HepG2 (cell line): ENCODE measurements around the gene SLC24A4. TPM values are rescaled to one million over a fixed set of nuclear protein-coding genes. Genes with fewer than 3 reads are reported as not detected.

Experiments
- AFF4 ChIP-seq: sonication (generic); formaldehyde crosslinking; IDR thresholded peaks from 2 replicates; pipeline ENCODE4 v1.4.0; 2020; ENCODE audit warnings: missing genetic modification reagents
- GPN1 ChIP-seq: sonication (generic); formaldehyde crosslinking; IDR thresholded peaks from 2 replicates; pipeline ENCODE4 v1.5.1; 2020; ENCODE audit warnings: missing genetic modification reagents, borderline replicate concordance
- RERE ChIP-seq: IDR thresholded peaks from 2 replicates; pipeline ENCODE4 v1.6.1; 2016; ENCODE audit warnings: low read depth, missing genetic modification reagents, missing compliant biosample characterization
- SRY ChIP-seq: sonication (generic); formaldehyde crosslinking; IDR thresholded peaks from 2 replicates; pipeline ENCODE4 v1.8.0; 2022; ENCODE audit warnings: mild to moderate bottlenecking, missing genetic modification reagents
- STAG1 ChIP-seq: sonication (generic); formaldehyde crosslinking; IDR thresholded peaks from 2 replicates; pipeline ENCODE4 v1.4.0; 2020; ENCODE audit warnings: missing genetic modification reagents
- ZNF275 ChIP-seq: sonication (generic); formaldehyde crosslinking; IDR thresholded peaks from 2 replicates; pipeline ENCODE4 v1.8.0; 2022; ENCODE audit warnings: missing genetic modification reagents, mild to moderate bottlenecking, inconsistent platforms, borderline replicate concordance
- ZNF354B ChIP-seq: sonication (generic); formaldehyde crosslinking; IDR thresholded peaks from 2 replicates; pipeline ENCODE4 v1.8.0; 2022; ENCODE audit warnings: mild to moderate bottlenecking, missing genetic modification reagents
- ZNF513 ChIP-seq: sonication (generic); formaldehyde crosslinking; conservative IDR thresholded peaks from 2 replicates; pipeline ENCODE4 v1.5.0; 2020; ENCODE audit warnings: missing genetic modification reagents
- ZNF563 ChIP-seq: sonication (generic); formaldehyde crosslinking; IDR thresholded peaks from 2 replicates; pipeline ENCODE4 v1.8.0; 2022; ENCODE audit warnings: mild to moderate bottlenecking, moderate library complexity, missing genetic modification reagents
- ZUFSP ChIP-seq: sonication (generic); formaldehyde crosslinking; IDR thresholded peaks from 2 replicates; pipeline ENCODE4 v1.9.0; 2021; ENCODE audit warnings: missing genetic modification reagents, mild to moderate bottlenecking, borderline replicate concordance
- polyA plus RNA-seq, 8 experiments: library from polyadenylated mRNA; depleted of rRNA in 3 of 8; stranded (reverse) in 7 of 8; unstranded in 1 of 8; fragments of >200 nt; fragmentation: Illumina TruSeq in 4 of 8; extraction: Trizol in 4 of 8; gene quantifications; 2 replicates each; pipeline versions ENCODE4 v1.2.1 to v1.2.3, GENCODE V29; 2011 to 2016; ENCODE audit warnings: low read depth in 4 of 8, missing spikeins in 1 of 8, mixed read lengths in 1 of 8; ENCODE audit not compliant: insufficient read depth in 1 of 8
- total RNA-seq, 5 experiments: library from RNA; depleted of rRNA; stranded (reverse); fragments of >200 nt; fragmentation: Illumina TruSeq; extraction: Trizol; gene quantifications; 2 replicates each; pipeline ENCODE4 v1.2.3, GENCODE V29; 2016; ENCODE audit warnings: low read depth in 1 of 5

The SLC24A4 gene
- total and polyA plus RNA-seq, 2 of the 13 experiments (the other 11 are each of a cell fraction or from before 2014, with no cell fraction given) = not detected

- TF ChIP-seq RERE (CRISPR knock-in tag) (no peak), AFF4 (CRISPR knock-in tag) (no peak), SRY (CRISPR knock-in tag) (no peak), ZNF513 (CRISPR knock-in tag) (no peak), ZNF354B (CRISPR knock-in tag) (no peak), ZNF563 (CRISPR knock-in tag) (no peak), STAG1 (CRISPR knock-in tag) (no peak), ZNF275 (CRISPR knock-in tag) (no peak), GPN1 (CRISPR knock-in tag) (no peak), ZUFSP (no peak)
Observed at GRCh38 chr14:92503756-92504491, 181.0 kb downstream of the SLC24A4 start (continued).
